DMS53 (cell line): ENCODE measurements around the gene FSTL4.

Experiments
- DNase-seq: peaks from one replicate; lab custom pipeline; 2025; lab: John Stamatoyannopoulos, UW

FSTL4 gene

DNA sequence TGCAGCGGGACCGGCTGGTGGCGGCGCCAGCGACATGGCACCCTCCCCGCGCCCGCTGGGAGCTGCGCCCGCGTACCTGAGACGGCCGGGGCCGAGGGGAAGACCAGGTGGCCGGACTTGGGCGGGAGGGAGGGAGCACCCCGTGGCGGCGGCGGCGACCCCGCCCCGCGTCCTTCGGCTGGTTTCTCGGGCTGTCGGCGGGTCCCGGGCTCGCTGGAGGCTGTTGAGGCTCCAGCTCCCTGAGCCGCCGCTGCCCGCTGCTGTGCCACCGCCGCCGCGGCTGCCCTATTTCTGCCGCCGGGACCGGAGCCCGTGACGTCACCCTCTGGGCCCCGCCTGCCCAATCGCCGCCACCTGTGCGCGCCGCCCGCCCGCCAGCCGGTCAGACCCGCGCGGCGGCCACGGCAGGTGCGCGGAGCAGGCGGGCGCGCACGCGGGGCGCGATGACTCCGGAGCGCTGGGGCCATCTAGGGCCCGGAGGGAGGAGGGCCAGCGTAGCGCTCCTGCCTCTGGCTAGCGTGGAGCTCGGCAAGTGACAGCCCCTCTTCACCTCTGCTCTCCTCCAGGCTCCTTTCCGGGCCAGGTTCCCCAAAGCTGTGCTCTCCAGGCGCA lies at the start of gene FSTL4:
Gene FSTL4, minus strand, starts transcription at position 293 of the 612 bp plus-strand sequence.
- DNase-seq = peak; percentile 96

DNA sequence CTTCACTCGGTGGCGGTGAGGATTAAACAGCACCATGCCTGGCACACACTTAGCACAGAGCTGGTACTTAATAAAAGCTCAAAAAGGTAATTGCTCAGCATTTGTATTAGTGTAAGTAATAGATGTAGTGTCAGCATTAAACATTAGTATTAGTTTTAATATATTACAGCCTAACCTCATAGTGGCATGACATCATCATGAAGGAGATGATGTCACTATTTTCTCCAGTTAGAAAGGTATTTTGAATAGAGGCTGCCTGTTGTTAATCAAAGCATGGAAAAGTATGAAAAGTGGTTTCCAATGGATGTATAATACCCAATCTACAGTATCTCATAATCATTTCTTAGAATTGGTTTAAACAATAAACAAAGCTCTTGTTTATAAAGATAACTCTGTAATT lies 49.0 kb upstream of the FSTL4 start:
- no peak for DNase-seq

DNA sequence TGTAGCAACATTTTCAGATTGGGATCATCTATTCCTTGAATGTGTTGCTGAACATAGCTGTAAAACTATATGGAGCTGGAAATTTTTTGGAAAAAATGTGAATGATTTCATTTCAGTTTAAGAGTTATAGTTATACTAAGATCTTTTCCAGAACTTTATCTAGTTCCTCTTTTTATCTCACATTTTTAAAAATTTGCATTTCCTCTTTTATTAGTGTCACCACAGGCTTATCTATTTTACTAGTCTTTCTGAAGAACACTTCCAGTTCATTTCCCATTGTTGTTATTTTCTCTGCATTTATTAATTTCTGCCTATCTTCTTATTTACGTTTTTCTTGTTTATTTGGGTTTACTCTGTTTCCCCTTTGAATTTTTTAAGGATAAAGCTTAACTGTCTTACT lies 46.0 kb upstream of the FSTL4 start:
- no peak for DNase-seq

DNA sequence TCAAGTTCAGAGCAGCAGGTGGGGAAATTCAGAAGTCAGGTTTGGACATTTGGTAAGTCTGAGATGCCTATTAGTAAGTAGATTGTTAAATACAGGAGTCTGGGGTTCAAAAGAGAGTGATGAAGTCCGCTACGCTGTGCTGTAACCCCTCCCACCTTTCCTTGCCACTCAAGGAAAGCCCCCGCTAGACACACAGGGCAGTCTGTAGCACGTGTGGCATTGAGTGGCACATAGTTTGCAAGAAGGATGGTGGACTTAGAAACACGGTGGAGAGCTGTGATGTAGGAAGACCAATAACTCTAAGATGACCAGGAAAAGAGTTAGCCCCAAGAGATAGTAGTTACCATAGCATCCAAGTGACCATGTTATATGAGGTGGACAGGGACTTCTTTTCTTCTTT lies 44.7 kb upstream of the FSTL4 start:
- DNase-seq = no peak

DNA sequence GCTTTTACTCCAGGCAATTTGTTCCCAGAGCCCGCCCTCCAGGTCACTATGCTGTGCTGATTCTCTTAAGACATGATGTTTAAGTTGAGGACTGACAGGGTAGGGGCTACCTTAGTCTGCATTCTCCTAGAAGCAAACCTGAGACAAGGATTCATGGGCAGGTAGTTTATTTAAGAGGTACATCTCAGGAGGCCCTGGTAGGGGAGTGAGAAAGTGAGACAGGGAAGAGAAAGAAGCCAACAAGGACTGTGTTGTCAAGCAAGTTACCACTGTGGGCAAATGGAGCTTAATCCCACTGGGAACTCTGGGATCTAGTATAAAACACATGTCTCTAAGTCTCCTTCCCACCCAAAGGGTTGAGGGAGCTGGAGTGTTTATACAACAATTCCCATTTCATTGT lies 43.6 kb upstream of the FSTL4 start:
- DNase-seq = no peak

DNA sequence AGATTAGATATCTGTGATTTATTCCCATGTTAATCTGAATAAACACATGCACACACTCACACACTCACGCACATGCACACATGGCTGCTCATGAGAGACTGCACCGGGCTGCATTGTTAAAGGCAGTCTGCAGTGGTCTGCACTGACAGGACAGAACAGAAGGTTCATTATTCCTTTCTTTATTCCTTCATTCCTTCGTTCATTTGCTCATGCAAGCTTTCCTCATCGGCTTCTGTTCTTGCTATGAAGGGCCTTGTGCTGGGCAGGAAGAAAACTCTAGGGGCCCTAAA lies 41.4 kb upstream of the FSTL4 start:
- DNase-seq = no peak

DNA sequence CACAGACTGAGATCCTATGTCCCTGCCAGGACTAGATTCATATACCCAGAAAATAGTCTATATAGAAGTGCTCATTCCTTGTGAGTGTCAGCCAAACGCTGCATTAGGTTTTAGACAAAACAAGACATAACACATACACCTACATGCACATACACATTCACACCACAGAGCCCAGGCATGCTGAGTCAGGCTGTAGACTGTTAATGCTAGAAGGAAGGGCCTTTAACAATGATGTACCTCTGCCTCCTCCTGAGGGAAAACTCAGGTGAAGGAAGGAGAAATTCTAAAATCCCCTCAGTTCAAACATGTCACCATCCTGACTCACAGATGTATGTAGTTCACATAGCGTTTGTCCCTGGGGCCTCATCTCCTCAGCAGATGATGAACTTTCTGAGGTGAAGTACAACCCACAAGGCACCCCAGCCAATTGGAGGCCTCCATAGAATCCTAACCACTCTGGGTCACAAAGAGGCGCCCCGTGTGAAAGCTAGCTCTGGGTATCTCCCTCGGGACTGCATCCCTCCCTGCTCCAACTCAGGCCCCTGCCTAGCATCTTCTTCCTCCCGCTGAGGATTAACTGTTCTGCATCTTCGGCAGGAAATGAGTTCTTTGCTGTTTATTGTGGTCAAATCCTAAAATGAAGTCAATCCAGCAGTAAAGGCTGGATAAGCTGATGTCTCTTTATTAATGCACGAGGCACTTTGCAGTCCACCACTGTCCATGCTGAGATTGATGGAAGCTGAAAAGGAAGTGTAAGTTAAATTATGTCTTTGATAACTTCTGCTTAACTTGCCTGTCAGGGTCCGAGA lies 40.8 kb upstream of the FSTL4 start:
- no peak for DNase-seq

DNA sequence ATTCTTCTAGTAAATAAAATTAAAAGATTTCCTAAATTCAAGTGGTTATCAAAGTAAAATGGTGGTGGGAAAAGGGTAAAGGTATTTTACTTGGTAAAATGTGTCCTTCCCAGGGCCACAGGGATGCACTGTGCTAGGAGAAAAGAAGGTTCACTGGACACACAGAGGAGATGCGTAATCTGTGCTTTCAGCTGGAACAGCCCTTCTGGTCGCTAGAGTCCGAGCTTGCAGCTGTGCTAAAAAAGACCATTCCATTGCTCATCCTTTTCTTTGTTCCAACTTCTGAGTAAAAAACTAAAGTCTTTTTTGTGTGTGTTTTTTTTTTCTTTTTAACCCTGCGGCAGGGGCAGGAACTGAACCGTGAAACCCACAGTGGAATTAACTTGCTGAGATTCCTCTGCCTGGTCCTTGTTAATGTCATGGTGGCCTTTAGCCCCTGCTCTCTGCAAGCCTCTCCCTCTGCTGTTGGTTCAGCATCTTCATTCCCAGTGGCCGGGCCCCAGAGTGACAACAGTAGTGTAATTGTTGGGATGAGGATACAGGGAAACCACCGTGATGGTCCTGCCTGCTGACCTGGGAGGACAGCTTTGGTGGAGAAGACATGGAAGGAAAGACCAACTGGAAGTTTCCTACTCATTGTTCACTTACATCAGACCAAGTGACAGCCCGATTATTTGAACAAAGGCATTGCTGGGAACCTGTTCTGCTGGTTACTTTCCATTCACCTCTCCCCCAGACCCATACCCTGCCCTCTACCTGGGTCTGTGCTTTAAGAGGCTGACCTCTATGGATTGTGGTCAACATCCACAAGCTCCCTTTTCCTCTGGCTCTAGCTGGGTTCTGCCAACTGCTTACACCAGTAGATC lies 31.9 kb upstream of the FSTL4 start:
- no peak for DNase-seq

DNA sequence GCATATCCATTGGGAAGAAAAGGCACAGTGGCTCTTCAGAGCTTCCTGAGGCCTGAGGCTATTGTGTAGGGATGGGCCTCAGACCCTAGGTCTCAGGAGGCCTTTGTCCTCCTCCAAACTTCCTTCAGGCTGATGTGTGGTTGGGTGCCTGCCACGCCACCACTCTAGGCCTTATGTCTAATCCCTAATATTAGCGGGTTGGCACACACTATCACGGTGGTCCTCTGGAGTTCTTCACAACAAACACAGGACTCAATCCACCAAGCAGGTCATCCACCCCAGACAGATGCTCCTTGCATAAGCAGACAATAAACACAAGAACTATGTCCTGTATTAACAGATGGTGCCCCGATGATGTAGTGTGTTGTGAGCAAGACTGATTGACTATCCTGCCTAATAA lies 31.0 kb upstream of the FSTL4 start:
- DNase-seq = no peak

DNA sequence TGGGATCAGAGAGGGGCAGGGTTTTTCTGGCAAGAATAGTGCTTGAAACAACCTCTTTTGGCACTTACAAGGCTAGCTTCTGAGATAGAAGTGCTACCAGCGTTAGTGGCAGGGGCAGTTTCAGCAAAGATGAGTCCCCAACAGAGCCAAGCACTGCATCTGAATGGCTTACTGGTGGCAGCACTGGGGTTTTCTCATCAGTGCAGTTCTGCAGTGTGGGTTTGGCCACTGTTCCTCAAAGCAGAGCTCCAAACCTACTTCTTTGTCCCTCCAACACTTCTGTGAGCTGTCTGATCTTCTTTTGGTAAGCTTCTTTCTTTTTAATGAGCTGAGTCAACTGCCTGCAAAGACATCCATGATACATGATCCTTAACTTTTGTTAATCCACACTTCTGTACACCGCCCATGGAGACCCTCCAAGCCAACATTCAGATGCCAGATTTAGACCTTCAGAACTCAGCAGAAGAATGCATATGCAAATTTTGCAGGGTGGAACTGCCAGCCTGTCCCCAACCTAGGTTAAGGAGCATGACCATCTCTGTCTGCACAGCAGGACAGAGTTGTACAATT lies 29.9 kb upstream of the FSTL4 start:
- no peak for DNase-seq

DNA sequence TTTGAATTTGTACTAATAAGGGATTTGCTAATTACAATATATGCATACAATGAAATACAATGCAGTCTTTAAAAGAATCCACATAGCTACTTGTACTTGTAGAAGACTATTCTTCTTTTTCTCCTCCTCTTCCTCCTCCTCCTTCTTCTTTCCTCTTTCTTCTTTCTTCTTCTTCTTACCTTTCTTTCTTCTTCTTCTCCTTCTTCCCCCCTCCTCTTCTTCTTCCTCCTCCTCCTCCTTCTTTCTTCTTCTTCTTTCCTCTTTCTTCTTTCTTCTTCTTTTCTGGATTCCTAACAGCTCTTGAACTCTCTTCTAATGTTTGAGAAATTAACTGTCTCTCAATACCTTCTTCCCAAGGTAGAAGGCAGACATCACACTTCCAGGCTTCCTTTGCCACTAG lies 29.3 kb upstream of the FSTL4 start:
- no peak for DNase-seq

DNA sequence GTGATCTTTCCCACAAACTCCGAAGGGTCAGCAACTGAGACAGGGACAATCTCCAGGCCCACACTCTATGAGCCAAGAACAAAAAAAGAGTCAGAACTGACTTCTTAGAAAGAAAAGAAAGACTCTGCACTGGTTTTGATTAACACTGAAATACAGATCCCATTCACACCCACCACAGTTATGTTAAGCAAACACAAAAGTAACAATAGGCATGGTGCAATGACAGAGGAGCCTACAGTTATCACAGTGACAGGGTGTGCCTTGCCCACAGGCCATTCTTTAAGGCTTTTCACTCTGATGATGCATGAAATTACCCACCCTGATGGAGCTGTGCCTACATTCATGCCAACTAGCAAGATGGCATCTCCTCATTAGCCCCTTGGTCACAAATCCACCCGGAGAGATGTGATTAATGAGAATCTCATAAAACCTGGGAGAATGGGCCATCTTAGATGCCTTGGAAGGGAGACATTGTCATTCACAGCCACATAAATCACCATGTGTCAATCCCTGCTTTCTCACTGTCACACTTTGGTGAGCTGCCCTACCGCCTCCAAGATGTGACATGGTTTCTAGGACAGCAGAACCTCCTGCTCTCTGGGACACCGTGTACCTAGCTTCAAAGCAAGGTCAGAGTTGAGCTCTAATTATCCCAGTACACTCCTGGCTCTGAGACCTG lies 27.6 kb upstream of the FSTL4 start:
- DNase-seq = no peak

DNA sequence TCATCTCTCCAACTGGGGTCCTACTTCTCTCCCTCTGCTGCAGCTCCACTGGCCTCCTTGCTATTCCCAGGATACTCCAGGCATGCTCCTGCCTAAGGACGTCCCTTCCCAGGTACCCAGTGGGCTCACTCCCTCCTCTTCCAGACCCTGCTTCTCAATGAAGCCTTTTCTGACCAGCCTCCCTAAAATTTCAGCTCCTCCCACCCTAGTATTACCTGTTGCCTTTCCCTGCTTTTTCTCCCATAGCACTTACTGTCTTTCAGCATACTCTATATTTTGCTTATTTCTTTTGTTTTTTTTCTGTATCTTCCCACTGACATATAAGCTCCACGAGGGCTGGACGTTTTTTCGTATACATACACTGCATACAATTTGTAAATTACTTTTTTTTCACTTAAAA lies 26.1 kb upstream of the FSTL4 start:
- no peak for DNase-seq

DNA sequence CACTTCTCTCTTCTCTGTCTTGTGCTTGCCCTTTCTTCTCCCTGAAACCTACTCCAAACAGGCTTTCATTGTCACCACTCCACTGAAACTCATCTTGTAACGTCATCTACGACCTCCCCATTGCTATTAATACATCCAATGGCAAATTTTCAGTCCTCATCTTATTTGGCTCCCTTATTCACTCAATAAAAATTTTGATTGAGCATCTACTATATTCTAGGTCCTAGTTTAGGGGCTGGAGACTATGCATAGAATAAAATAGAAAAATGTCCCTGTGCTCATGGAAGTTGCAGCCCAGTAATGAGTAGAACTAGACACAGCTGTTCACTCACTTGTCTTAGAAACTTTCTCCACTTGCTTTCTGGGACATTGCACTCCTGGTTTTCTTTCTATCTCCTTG lies 24.9 kb upstream of the FSTL4 start:
- DNase-seq = no peak

DNA sequence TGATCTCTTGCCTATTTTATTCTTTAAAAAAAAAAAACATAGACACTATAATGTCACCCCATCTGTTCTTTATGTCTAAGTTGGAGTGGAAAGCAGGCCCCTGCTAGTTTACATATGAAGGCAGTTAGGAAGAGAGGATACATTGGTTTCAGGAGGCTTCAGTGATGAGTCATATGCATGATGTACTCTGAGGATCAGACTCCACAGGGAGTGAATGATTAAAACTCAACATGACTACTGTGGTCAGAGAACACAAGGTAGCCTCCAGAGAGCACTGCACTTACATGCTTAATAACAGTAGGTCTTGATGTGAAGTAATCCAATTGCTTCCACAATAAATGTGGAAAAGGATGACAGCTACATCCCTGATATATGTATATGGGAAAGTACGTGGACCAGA lies 22.7 kb upstream of the FSTL4 start:
- peak; percentile 61 for DNase-seq

DNA sequence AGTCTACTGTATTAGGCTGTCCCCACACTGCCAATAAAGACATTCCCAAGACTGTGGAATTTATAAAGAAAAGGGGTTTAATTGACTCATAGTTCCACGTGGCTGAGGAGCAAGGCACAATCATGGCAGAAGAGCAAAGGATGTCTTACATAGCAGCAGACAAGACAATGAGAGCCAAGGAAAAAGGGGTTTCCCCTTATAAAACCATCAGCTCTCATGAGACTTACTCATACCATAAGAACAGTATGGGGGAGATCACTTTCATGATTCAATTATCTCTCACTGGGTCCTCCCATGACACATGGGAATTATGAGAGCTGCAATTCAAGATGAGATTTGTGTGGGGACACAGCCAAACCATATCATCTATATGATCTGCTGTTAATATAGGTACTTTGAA lies 14.8 kb upstream of the FSTL4 start:
- DNase-seq = no peak

DNA sequence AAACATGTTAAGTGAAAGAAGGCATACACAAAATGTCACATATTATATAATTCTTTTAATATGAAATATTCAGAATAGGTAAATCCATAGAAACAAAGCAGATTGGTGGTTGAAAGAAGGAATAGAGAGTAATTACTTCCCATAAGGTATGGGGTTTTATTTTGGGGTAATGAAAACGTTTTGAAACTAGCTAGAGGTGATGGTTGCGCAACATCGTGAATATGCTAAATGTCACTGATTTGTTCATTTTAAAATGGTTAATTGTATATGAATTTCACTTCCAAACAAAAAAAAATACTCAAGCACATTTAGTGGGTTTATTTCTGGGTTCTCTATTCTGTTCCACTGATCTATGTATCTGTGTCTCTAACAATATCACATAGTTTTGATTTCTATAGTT lies 12.0 kb upstream of the FSTL4 start:
- no peak for DNase-seq

DNA sequence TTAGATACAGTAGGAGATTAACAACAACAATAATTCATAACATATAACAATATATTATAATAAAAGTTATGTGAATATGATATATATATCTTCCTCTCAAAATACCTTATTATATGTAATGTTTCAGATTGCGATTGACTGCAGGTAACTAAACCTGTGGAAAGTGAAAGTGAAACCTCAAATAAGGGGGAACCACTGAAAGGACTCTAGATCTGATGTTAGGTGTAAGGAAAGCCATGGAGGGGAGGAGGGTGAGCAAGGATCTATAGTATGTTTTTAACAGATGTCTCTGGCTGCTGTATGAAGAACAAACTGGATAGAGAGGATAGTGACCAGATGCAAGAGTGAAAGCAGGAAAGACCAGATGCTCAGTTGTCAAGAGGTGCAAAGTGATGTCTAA lies 5.8 kb upstream of the FSTL4 start:
- DNase-seq = peak; percentile 64

DNA sequence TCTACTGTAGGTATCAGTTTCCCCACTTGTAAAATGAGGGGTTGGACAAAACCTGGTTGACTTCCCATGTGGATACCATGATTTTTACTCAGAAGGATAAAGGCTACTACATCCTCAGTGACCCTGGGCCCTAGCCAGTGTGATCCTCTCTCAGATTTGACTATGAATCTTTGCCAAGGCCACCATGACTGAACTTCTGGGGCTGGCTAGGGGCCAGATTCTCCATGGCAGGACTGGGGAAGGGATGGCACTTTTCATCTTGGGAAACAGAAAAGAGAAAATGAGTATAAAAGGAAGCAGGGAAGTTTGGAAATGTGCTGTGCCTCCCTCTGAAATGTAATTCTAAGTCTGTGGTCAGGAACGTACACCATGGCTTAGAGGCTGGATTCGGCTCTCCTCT lies 1.4 kb upstream of the FSTL4 start:
- DNase-seq = no peak

DNA sequence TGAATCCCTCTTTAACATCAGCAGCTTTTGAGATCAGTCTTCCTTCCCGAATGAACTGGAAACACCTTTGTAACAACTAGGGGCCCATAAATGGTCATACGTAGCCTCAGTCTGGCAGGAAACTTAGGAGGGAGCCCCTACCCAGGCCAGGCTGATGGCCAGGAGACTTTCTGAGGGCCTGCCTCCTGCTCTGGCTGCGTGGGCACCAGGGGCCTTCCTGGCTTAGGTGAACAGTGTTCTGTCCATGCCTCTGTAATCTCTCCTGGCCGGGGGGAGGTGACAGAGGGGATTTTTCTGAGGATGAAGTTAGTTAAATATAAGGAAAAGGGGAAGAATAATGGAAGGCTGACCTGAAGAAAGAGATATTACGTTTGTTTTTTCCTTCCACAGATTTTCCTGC lies 843 bp upstream of the FSTL4 start:
- no peak for DNase-seq

DNA sequence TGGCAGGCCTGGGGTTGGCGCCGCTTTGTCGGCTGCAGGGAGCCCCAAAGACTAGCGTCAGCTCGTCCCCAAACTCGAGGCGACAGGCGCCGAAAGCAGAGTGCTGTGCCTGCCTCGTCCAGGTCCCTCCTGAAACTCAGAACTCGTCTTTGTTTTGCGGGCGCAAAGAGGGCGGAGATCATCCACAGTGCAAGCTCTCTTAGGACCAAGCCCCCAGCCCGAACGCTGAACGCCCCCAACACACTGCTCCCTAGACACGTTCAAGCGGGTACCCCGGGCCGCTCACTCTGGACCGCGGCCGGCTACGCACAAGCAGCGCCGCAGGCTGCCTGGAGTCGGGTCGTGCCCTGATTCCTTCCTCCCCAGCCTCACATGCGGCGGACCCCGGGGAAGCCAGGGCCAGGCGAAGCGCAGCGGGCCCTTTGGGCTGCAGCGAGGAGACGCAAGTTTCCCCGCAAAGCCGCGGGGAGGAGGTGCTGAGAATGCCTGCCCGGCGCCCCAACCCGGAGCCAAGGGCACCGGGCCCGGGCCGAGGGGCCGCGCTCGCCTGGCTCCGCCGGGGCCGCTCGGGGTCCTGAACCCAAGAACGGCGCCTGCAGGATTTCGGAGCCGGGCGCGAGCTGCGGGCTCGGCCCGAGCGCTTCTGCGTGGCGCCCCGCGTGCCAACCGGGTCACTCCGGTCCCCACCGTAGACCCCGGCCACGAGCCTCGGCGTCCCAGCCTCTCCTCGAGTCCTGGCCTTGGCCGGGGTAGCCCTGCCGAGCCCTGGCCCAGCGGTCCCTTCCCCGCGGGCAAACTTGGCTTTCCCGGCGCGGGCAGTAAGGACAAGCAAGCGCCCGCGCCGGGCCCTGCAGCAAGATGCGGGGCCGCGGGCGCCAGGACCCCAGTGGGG lies 738 bp downstream of the FSTL4 start:
- DNase-seq = peak; percentile 72
